ENCODE measurements around the gene DRC7.

The DRC7 gene

GRCh38 chr16:57704905-57705852 lies 10.6 kb downstream of the DRC7 start:
- Histone ChIP-seq H3K36me3 (no peaks in the 10 kb centered on the region), H3K9me3 (no peaks in the 10 kb centered on the region), H3K27ac (no peak overlapping the region), H3K27me3 (no peaks in the 10 kb centered on the region), H3K4me1 (no peaks in the 10 kb centered on the region), H3K4me3 (no peak overlapping the region)
- no peak for DNase-seq
- no peak for TF ChIP-seq CTCF (IDR thresholded peaks at IDR 0.05)
- intact Hi-C loops (cut with DNase I; ENCODE audit: low total_unique reads) = no loop called here

- intact Hi-C loops (cut with DNase I; ENCODE audit: low total_unique reads) = no loop called here
- H3K4me3 ChIP-seq = no peak overlapping the region
- TF ChIP-seq CTCF (IDR thresholded peaks at IDR 0.05) = no peak
- no peaks in the 10 kb centered on the region for H3K36me3 ChIP-seq
- no peaks in the 10 kb centered on the region for H3K27me3 ChIP-seq
- no peak for DNase-seq
- no peaks in the 10 kb centered on the region for H3K4me1 ChIP-seq
- no peak overlapping the region for H3K27ac ChIP-seq
- no peaks in the 10 kb centered on the region for H3K9me3 ChIP-seq
These were observed 12.1 kb downstream of the DRC7 start for GRCh38 chr16:57706717-57707116.

- intact Hi-C loops (cut with DNase I; ENCODE audit: low total_unique reads) = no loop called here
- Histone ChIP-seq H3K36me3 (no peaks in the 10 kb centered on the region), H3K4me3 (no peak overlapping the region), H3K9me3 (no peaks in the 10 kb centered on the region), H3K4me1 (no peaks in the 10 kb centered on the region), H3K27ac (no peak overlapping the region), H3K27me3 (no peaks in the 10 kb centered on the region)
- TF ChIP-seq CTCF (IDR thresholded peaks at IDR 0.05) = no peak
- DNase-seq = no peak
These were observed 12.7 kb downstream of the DRC7 start for GRCh38 chr16:57707331-57707730.

GRCh38 chr16:57708168-57708567 lies 13.6 kb downstream of the DRC7 start:
- H3K4me1 ChIP-seq = no peaks in the 10 kb centered on the region
- no peaks in the 10 kb centered on the region for H3K36me3 ChIP-seq
- no peak for DNase-seq
- intact Hi-C loops (cut with DNase I; ENCODE audit: low total_unique reads) = no loop called here
- no peaks in the 10 kb centered on the region for H3K27me3 ChIP-seq
- H3K9me3 ChIP-seq = no peaks in the 10 kb centered on the region
- TF ChIP-seq CTCF (IDR thresholded peaks at IDR 0.05) = no peak
- no peak overlapping the region for H3K27ac ChIP-seq
- no peak overlapping the region for H3K4me3 ChIP-seq

GRCh38 chr16:57709663-57710062 lies 15.1 kb downstream of the DRC7 start:
- Histone ChIP-seq H3K27me3 (no peaks in the 10 kb centered on the region), H3K4me1 (no peaks in the 10 kb centered on the region), H3K36me3 (no peaks in the 10 kb centered on the region), H3K27ac (no peak overlapping the region), H3K4me3 (no peak overlapping the region), H3K9me3 (no peaks in the 10 kb centered on the region)
- DNase-seq = no peak
- intact Hi-C loops (cut with DNase I; ENCODE audit: low total_unique reads) = no loop called here
- no peak for TF ChIP-seq CTCF (IDR thresholded peaks at IDR 0.05)
